Small intestine (tissue), 7 donors: Measurements from ENCODE around the gene NPAS2. TPM values are rescaled to one million over a fixed set of nuclear protein-coding genes. Genes with fewer than 3 reads are reported as not detected.

Source experiments
- DNase-seq, 2 donors: peaks; one replicate each; pipeline versions ENCODE4 v3.0.0 to v3.0.0-alpha.2; 2013
- FAIRE-seq: peaks from 2 replicates; lab custom pipeline; 2012; peaks lifted over from hg19 to GRCh38; lab: Jason Lieb, UNC
- H3K27ac ChIP-seq, 3 donors: one replicate each; pipeline ENCODE4 v1.5.1; 2013; ENCODE audit warnings: low read length in 2 of 3, mild to moderate bottlenecking in 2 of 3, control low read depth in 1 of 3, inconsistent platforms in 1 of 3, low read depth in 1 of 3, moderate library complexity in 1 of 3
- H3K27me3 ChIP-seq, 3 donors: one replicate each; pipeline ENCODE4 v1.6.1; 2013; ENCODE audit warnings: low read length in 3 of 3, inconsistent platforms in 1 of 3; ENCODE audit not compliant: control insufficient read depth in 3 of 3, insufficient read depth in 3 of 3
- H3K36me3 ChIP-seq, 3 donors: one replicate each; pipeline ENCODE4 v1.6.1; 2013; ENCODE audit warnings: low read length in 3 of 3, inconsistent platforms in 1 of 3, low read depth in 1 of 3, mild to moderate bottlenecking in 1 of 3, moderate library complexity in 1 of 3; ENCODE audit not compliant: control insufficient read depth in 3 of 3, insufficient read depth in 2 of 3
- H3K4me1 ChIP-seq, 3 donors: one replicate each; pipeline ENCODE4 v1.6.1; 2013; ENCODE audit warnings: low read length in 2 of 3, inconsistent platforms in 1 of 3, low read depth in 1 of 3, mild to moderate bottlenecking in 1 of 3, moderate library complexity in 1 of 3; ENCODE audit not compliant: control insufficient read depth in 3 of 3, insufficient read depth in 2 of 3
- H3K4me3 ChIP-seq, 3 donors: one replicate each; pipeline ENCODE4 v1.5.1; 2013; ENCODE audit warnings: low read length in 3 of 3, control low read depth in 1 of 3, inconsistent platforms in 1 of 3, low read depth in 1 of 3, mild to moderate bottlenecking in 1 of 3, moderate library complexity in 1 of 3
- H3K9me3 ChIP-seq, 2 donors: one replicate each; pipeline ENCODE4 v1.6.1; 2013; ENCODE audit warnings: low read depth in 1 of 2, low read length in 1 of 2; ENCODE audit not compliant: control insufficient read depth in 2 of 2, insufficient read depth in 1 of 2
- WGBS, 3 donors: extraction: QIAGEN DNeasy Blood & Tissue Kit; methylation state at CpG; one replicate each; pipeline ENCODE4 v1.1.7; 2013; 5-methylcytosine and 5-hydroxymethylcytosine counted together
- polyA plus RNA-seq, 4 donors: library from polyadenylated mRNA; stranded (reverse) in 3 of 4; unstranded in 1 of 4; fragments of 200-250 nt in 3 of 4; fragments of 120-200 nt in 1 of 4; gene quantifications; one replicate each; pipeline versions ENCODE4 v1.2.1 to v1.2.3, GENCODE V29; 2013
- donor health status: healthy with polysubstance abuse.
- donor health status: control.
- donor health status: control.
- donor health status: Bipolar disorder and iron deficiency.
- donor health status: healthy.

NPAS2 gene
- polyA plus RNA-seq, 4 donors: 23.9 to 34.2 (median 26.3) TPM

DNA sequence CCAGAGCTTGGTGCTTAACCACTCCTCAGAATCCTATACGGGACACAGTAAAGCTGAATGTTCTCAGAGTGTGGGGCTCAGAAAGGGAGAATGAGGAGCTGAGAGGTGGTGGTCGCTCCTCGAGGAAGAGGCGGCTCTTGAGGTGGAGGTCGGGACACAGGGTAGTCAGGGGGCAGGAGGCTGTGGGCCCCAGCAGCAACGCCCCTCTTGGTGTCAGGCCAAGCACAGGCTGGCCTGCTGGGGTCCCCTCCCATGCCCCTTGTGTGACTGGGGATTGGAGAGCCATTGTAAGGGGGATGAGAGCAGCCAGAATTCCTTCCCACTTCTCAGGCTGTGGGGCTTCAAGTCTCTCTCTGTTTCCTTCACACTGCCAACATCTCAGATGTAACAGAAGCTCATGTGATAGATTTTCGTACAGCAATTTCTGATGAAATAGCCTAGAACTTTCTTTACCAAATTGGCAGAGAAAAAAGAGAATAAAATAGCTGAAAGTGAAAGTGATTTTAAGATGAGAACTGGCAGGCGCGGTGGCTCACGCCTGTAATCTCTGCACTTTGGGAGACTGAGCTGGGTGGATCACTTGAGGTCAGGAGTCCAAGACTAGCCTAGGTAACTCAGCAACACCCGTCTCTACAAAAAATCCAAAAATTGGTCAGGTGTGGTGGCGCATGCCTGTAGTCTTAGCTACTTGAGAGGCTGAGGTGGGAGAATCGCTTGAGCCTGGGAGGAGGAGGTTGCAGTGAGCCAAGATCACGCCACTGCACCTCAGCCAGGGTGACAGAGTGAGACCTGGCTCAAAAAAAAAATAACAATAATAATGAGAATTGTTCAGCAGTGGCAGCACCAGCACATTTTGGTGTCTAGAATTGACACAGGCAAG is 121.1 kb downstream of the NPAS2 start:
- FAIRE-seq (no peak), DNase-seq (peak in 1 of 2 donors; percentile 84)
- Histone ChIP-seq H3K27me3 (no peaks in the 10 kb centered on the region), H3K9me3 (no peaks in the 10 kb centered on the region), H3K4me1 (peaks cover 0 to 1% (median 0%) of the 10 kb centered on the region in 3 donors), H3K36me3 (peaks cover 4 to 45% (median 5%) of the 10 kb centered on the region in 3 donors), H3K4me3 (no peak overlapping the region), H3K27ac (peak overlapping the region in 2 of 3 donors; percentile 29 to 38)
- WGBS, 3 donors: 43 to 66% (median 51%) methylated on average over 14 of the region's 14 CpGs

DNA sequence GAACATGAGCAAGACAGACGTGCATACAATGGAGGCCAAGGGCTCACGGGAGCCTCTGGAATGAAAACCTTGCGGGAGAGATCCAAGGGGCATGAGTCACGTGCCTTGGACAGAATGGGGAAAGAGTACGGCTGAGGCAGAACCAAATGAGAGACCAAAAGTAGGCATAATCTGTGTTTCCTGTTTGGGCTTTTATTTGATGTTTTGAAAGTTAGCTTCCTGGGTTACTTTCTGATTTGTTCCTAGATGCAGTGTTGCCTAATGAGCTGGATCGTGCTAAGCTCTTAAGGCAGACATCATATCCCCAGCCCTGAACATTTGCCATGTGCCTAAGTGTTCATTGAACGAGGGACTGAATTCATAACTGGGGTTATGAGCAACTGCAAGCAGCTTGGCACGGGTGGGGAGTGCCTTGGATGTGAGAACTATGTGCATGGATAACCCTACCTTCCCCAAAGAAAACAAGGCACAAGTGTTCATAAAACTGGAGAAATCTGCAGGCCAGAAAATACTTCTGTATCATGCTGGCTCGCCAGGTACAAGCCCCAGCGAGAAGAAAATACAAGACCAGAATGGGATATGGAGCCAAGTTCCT is 121.8 kb downstream of the NPAS2 start:
- no peak for DNase-seq
- FAIRE-seq: no peak
- WGBS, 3 donors: 81 to 83% (median 82%) methylated on average over 10 of the region's 10 CpGs
- Histone ChIP-seq H3K4me1 (peaks cover 0 to 1% (median 0%) of the 10 kb centered on the region in 3 donors), H3K36me3 (peaks cover 2 to 48% (median 5%) of the 10 kb centered on the region in 3 donors), H3K4me3 (no peak overlapping the region), H3K27me3 (no peaks in the 10 kb centered on the region), H3K9me3 (no peaks in the 10 kb centered on the region), H3K27ac (no peak overlapping the region)

DNA sequence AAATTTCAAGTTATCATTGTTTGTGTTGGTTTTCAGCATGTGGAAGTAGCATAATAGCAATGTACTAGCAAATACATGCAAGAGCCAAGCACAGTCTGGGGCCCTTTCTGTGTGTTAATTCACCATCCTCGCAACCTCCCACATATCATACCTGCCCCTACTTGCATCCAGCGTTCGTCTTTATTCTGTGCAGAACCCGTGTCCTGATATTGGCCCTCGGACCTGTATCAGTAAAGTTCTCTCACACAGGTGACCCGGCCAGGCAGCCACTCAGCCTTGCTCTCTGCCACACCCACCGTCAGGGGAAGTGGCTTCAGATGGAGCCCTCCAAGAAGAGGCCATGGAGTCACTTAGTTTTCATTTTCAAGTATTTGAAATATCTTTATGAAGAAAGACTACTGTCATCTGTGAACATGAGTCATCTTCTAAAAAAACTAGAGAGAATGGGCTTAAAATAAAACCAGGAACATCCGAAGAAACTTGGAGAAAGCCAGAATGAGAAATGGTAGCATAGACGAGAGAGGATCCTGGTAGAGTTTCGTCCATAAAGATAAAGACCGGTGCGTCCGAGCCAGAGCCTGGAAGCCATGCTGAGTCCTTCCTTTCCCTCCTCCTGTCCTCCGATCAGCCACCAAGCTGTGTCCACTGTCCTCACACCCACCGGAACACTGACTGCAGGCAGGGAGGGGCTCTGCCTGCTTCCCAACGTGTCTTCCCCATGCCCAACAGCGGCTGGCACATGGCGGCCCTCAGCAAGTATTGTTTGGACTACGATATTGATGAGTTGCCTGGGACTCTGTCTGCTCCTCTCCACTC is 124.9 kb downstream of the NPAS2 start:
- no peak overlapping the region for H3K27ac ChIP-seq
- no peaks in the 10 kb centered on the region for H3K9me3 ChIP-seq
- peaks cover 4 to 39% (median 5%) of the 10 kb centered on the region in 3 donors for H3K36me3 ChIP-seq
- DNase-seq (no peak), FAIRE-seq (no peak)
- H3K27me3 ChIP-seq: no peaks in the 10 kb centered on the region
- no peak overlapping the region for H3K4me3 ChIP-seq
- WGBS, 3 donors: 89 to 92% (median 90%) methylated on average over 19 of the region's 19 CpGs
- H3K4me1 ChIP-seq: peaks cover 0 to 1% (median 0%) of the 10 kb centered on the region in 3 donors

DNA sequence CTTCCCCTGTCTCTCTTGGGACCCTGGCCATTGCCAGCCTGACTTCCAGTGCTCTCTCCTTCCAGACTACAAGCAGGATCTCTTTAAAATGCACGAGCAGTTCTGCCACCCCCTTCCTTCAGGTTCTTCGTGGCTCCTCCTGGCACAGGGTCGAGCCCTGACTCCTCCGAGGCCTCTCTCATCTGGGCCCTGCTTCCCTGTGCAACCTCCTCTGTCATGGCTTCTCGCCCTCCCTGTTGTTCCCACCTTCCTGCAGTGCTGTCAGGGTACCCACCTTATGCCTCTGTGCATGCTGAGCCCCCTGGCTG is 125.4 kb downstream of the NPAS2 start:
- no peak for DNase-seq
- no peak for FAIRE-seq
- H3K36me3 ChIP-seq: peaks cover 4 to 35% (median 5%) of the 10 kb centered on the region in 3 donors

DNA sequence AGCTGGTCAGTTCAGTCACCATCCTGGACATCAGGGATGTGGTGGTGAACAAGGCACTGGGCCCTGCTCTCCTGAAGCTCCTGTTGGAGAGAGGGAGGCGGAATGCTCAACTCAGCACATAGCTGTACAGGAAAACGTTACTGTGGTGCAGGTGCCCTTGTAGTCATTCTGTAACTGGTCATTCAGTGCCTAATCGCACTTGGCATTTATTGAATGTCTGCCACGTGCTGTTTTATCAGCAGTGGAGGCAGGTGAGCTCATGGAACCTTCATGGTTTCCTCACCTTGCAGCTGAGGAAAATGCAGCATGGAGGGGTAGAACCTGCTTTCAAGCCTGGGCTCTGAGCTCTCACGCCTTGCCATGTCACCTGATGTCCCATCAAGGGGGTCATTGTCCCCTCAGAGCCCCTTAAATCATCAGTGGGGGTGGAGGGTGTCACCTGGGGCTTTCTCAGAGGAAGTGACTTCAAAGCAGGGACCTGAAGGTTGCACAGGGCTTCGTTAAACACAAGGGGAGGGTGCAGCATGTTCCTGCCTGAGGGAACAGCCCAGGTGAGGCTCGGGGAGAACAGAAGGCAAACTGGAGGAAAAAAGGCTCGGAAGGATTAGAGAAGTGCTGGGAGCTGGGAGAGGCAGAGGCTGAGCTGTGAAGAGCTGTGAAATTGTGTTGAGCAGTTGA is 126.1 kb downstream of the NPAS2 start:
- Histone ChIP-seq H3K4me3 (no peak overlapping the region), H3K36me3 (peaks cover 4 to 40% (median 5%) of the 10 kb centered on the region in 3 donors), H3K27me3 (no peaks in the 10 kb centered on the region), H3K4me1 (peaks cover 0 to 1% (median 0%) of the 10 kb centered on the region in 3 donors), H3K27ac (no peak overlapping the region), H3K9me3 (no peaks in the 10 kb centered on the region)
- FAIRE-seq: no peak
- WGBS, 3 donors: 56 to 80% (median 67%) methylated on average over 8 of the region's 8 CpGs
- no peak for DNase-seq

More for the DNA sequence above, 125.4 kb downstream of the NPAS2 start:
- Histone ChIP-seq H3K27ac (no peak overlapping the region), H3K9me3 (no peaks in the 10 kb centered on the region), H3K4me3 (no peak overlapping the region), H3K27me3 (no peaks in the 10 kb centered on the region), H3K4me1 (peaks cover 0 to 1% (median 0%) of the 10 kb centered on the region in 3 donors)
- WGBS, 3 donors: 82 to 100% (median 86%) methylated on average over 5 of the region's 5 CpGs

DNA sequence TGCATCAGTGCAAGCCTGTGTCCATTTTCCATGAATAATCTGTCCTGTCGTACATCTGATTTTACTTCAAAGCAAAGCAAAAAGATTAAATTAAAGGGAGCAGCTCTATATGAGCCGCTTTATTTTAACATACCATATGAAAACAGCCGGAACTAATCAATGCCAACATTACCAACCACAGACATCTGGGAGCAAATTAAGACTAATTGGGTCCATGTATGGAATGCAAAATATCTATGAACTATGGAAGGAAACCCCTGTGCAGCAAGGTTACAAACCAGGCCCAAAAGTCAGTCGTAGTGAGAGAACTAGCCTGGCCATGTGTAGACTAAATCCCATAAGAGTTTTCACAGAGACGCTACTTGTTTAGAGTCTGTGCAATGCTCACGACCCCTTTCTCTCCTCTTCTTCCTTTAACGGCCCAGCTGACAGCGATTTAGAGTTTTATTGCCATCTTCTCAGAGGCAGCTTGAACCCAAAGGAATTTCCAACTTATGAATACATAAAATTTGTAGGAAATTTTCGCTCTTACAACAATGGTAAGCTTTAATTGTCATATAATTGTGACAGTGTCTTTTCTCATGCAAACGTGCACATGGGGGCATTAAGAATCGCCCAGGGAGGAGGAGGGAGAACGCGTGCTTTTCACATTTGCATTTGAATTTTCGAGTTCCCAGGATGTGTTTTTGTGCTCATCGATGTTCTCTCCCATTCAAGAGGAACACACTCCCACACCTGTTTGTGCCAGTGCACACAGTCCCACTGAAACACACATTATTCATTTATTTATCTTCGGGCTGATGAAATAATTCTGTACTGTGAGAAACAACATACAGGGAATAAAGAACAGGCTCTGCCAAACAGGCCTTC is 129.2 kb downstream of the NPAS2 start:
- DNase-seq (no peak), FAIRE-seq (no peak)
- Histone ChIP-seq H3K27me3 (no peaks in the 10 kb centered on the region), H3K27ac (no peak overlapping the region), H3K36me3 (peaks cover 4 to 34% (median 5%) of the 10 kb centered on the region in 3 donors), H3K9me3 (no peaks in the 10 kb centered on the region), H3K4me1 (no peaks in the 10 kb centered on the region), H3K4me3 (no peak overlapping the region)
- 80 to 90% (median 88%) methylated on average over 16 of the region's 16 CpGs for WGBS, 3 donors

DNA sequence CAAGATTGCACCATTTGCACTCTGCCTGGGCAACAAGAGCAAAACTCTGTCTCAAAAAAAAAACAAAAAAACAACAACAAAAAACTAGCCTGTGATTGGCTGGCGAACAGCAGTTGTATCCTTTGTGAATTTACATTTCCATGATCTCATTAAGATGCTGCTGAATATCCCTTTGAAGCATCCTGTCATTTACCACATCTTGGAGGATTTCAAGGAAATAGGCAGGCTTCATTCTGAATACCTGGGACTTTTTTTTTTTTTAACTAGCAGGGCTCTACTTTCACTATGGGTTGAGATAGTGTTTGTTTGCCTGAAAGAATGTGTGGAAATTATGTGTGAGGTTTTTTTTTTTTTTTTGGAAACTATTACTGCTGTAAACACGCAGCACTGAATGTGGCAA is 132.6 kb downstream of the NPAS2 start:
- Histone ChIP-seq H3K9me3 (no peaks in the 10 kb centered on the region), H3K4me3 (no peak overlapping the region), H3K36me3 (peaks cover 3 to 31% (median 4%) of the 10 kb centered on the region in 3 donors), H3K4me1 (no peaks in the 10 kb centered on the region), H3K27me3 (no peaks in the 10 kb centered on the region), H3K27ac (no peak overlapping the region)
- FAIRE-seq (no peak), DNase-seq (no peak)
- 88 to 95% (median 95%) methylated on average over 2 of the region's 2 CpGs for WGBS, 3 donors
